ENCODE results near the gene KLHDC7B. TPM values are rescaled to one million over a fixed set of nuclear protein-coding genes. Genes with fewer than 3 reads are reported as not detected.

The KLHDC7B gene
- total RNA-seq = under 1 TPM in 7 of 9 donors, not detected in 2; 0.06 to 0.69 (median 0.14) TPM
- under 1 TPM; 0.09 to 0.24 (median 0.24) TPM for polyA plus RNA-seq
- long read RNA-seq, donor 1, partial matches to known transcripts = 0 of 1 reads
- long read RNA-seq, donor 1, other reads (novel, unspliced or antisense) = 0 of 1 reads
- long read RNA-seq, donor 2 = 0 reads
- long read RNA-seq, donor 3 = 0 reads
- long read RNA-seq, donor 4 = 0 reads
- long read RNA-seq, donor 5 = 0 reads
- long read RNA-seq, donor 6 = 0 reads
- long read RNA-seq, donor 7 = 0 reads
- long read RNA-seq, donor 8 = 0 reads
- long read RNA-seq, donor 9 = 0 reads
- long read RNA-seq, donor 10, full-length matches to known transcripts = 2 of 2 reads
- long read RNA-seq, donor 10, partial matches to known transcripts = 0 of 2 reads
- long read RNA-seq, donor 10, other reads (novel, unspliced or antisense) = 0 of 2 reads

GRCh38 chr22:50545522-50546325, at the start of gene KLHDC7B:
Gene KLHDC7B, plus strand, starts transcription at chr22:50545899. Its CDS starts 345 bp downstream, at chr22:50546244.
- no peak for TF ChIP-seq POLR2A (IDR thresholded peaks at IDR 0.05)
- TF ChIP-seq CTCF (IDR thresholded peaks at IDR 0.05) = peak in 1 of 6 experiments; percentile 11
- Histone ChIP-seq H3K27me3 (peaks cover 26% of the 10 kb centered on the region), H3K36me3 (replicated peaks in 1 of 2) (no peaks in the 10 kb centered on the region), H3K4me3 (no peak within 1 kb of the TSS), H3K27ac (peak within 1 kb of the TSS in 1 of 5 donors; percentile 61), H3K4me1 (replicated peaks in 1 of 2) (peaks cover 0 to 17% of the 10 kb centered on the region in 2 donors), H3K9me3 (replicated peaks in 1 of 3) (no peaks in the 10 kb centered on the region)
- intact Hi-C loops (cut with DNase I) = no loop called here
- no peak for DNase-seq
- 65 to 86% (median 70%) methylated on average over 7 to 10 of the region's 10 CpGs for WGBS, 4 donors

GRCh38 chr22:50497093-50497492, 48.6 kb upstream of the KLHDC7B start:
- no peak overlapping the region for H3K4me3 ChIP-seq
- intact Hi-C loops (cut with DNase I) = no loop called here

GRCh38 chr22:50498322-50498890, 47.3 kb upstream of the KLHDC7B start:
- intact Hi-C loops (cut with DNase I) = no loop called here
- Histone ChIP-seq H3K4me1 (replicated peaks in 1 of 2) (peaks cover 0 to 4% of the 10 kb centered on the region in 2 donors), H3K9me3 (replicated peaks in 1 of 3) (no peaks in the 10 kb centered on the region), H3K27me3 (no peaks in the 10 kb centered on the region), H3K4me3 (no peak overlapping the region), H3K27ac (no peak overlapping the region), H3K36me3 (replicated peaks in 1 of 2) (peaks cover 0 to 10% of the 10 kb centered on the region in 2 donors)
- peak; percentile 46 to 69 (median 58) for TF ChIP-seq CTCF (IDR thresholded peaks at IDR 0.05)
- no peak for TF ChIP-seq POLR2A (IDR thresholded peaks at IDR 0.05)
- peak; percentile 70 to 88 (median 76) for DNase-seq
- 2 to 16% (median 8%) methylated on average over 13 of the region's 13 CpGs for WGBS, 4 donors

More at GRCh38 chr22:50497093-50497492, 48.6 kb upstream of the KLHDC7B start:
- Histone ChIP-seq H3K27ac (no peak overlapping the region), H3K4me1 (replicated peaks in 1 of 2) (peaks cover 0 to 4% of the 10 kb centered on the region in 2 donors), H3K9me3 (replicated peaks in 1 of 3) (no peaks in the 10 kb centered on the region), H3K36me3 (replicated peaks in 1 of 2) (no peaks in the 10 kb centered on the region), H3K27me3 (no peaks in the 10 kb centered on the region)
- TF ChIP-seq POLR2A (IDR thresholded peaks at IDR 0.05) (no peak), CTCF (IDR thresholded peaks at IDR 0.05) (no peak)
- no peak for DNase-seq
- 83 to 92% (median 86%) methylated on average over 6 of the region's 6 CpGs for WGBS, 4 donors

GRCh38 chr22:50500452-50500851, 45.2 kb upstream of the KLHDC7B start:
- H3K27ac ChIP-seq = peak overlapping the region in 1 of 5 donors; percentile 12
- peak in 5 of 7 donors; percentile 49 to 68 (median 61) for DNase-seq
- no peaks in the 10 kb centered on the region for H3K27me3 ChIP-seq
- H3K4me3 ChIP-seq = no peak overlapping the region
- H3K4me1 ChIP-seq (replicated peaks in 1 of 2) = peaks cover 0 to 4% of the 10 kb centered on the region in 2 donors
- no peaks in the 10 kb centered on the region for H3K9me3 ChIP-seq (replicated peaks in 1 of 3)
- peaks cover 0 to 26% of the 10 kb centered on the region in 2 donors for H3K36me3 ChIP-seq (replicated peaks in 1 of 2)
- 61 to 75% (median 63%) methylated on average over 12 of the region's 12 CpGs for WGBS, 4 donors
- intact Hi-C loops (cut with DNase I) = no loop called here
- TF ChIP-seq POLR2A (IDR thresholded peaks at IDR 0.05) (no peak), CTCF (IDR thresholded peaks at IDR 0.05) (no peak)

Measured in adrenal gland (tissue), 19 donors.